SK-MEL-5 (cell line): ENCODE data around the gene STK32B. TPM values are rescaled to one million over a fixed set of nuclear protein-coding genes. Genes with fewer than 3 reads are reported as not detected.

Source experiments
- DNase-seq: peaks from one replicate; pipeline ENCODE4 v3.0.0-alpha.2; 2016; ENCODE audit warnings: low read depth, low spot score
- in situ Hi-C: cut with HindIII; loops from 2 replicates; pipeline ENCODE4 v1.10.0; 2016; ENCODE audit warnings: low sequenced_read_pairs, high pct_unique_total_duplicates, low pct_unique_long_range_greater_than_20kb
- total RNA-seq: library from RNA; depleted of rRNA; stranded (reverse); fragments of >200 nt; shearing (Covaris generic); gene quantifications from 2 replicates; pipeline ENCODE4 v1.2.3, GENCODE V29; 2014

The STK32B gene
- total RNA-seq, 1 experiment from 2014 or later, result 3.1 TPM

DNA sequence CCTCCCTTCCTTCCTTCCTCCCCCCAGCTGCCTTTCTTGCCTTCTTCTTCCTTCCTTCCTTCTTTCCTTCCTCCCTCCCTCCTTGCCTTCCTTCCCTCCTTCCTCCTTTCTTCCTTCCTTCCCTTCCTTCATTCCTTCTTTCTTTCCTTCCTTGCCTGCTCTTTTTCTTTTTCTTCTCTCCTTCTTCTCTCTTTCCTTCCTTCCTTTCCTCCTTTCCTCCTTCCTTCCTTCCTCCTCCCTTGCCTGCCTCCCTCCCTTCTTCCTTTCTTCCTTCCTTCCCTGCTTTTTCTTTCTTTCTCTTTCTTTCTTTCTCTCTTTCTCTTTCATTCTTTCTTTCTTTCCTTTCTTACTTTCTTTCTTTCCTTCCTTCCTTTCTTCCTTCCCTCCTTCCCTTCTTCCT lies 49.1 kb downstream of the STK32B start:
- no peak for DNase-seq
- in situ Hi-C loops, result no loop called here

DNA sequence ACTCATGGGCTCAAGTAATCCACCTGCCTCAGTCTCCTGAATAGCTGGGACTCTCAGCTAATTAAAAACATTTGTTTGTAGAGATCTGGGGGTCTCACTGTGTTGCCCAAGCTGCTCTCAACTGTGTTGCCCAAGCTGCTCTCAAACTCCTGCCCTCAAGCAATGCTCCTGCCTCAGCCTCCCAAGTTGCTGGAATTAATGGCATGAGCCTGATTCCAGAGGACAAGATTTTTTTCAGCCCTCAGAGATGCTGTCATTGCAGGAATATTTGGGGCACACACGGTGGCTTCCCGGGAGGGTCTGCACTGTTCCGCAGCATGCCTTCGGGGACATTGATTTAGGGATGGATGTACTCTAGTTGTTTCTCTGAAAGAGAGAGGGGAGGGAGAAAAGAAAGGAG lies 49.7 kb downstream of the STK32B start:
- in situ Hi-C loops, result no loop called here

DNA sequence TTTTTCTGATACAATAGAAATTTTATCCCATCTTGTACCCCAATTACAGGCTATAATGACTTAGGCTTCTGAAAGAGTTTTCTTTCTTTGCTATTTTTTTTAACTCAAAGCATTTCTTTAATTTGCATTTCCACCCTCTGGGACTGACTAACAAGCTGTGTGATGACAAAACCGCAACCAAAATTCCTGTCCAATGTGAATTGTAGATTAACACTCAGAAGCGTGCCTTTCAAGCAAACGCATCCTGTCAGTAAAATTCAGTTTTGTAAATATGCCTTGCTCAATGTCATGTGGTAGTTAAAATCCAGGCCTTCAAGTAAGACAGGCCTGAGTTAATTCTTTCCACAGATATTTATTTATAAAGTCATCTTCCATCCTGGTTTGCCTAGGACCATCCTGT lies 50.3 kb downstream of the STK32B start:
- DNase-seq, result no peak
- in situ Hi-C loops, result no loop called here

More for the DNA sequence above, 49.7 kb downstream of the STK32B start:
- no peak for DNase-seq

DNA sequence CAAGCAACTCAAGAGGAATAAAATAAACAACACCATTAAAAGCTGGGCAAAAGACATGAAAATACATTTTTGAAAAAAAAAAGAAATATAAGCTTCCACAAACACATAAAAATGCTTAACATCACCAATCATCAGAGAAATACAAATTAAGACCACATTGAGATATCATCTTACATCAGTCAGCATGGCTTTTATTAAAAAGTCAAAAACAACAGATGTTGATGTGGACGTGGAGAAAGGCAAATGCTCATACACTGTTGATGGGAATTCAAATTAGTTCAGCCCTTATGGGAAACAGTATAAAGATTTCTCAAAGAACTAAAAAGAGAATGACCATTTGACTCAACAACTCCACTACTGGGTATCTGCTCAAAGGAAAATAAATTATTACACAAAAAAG lies 59.6 kb downstream of the STK32B start:
- in situ Hi-C loops, result no loop called here
- DNase-seq, result no peak

DNA sequence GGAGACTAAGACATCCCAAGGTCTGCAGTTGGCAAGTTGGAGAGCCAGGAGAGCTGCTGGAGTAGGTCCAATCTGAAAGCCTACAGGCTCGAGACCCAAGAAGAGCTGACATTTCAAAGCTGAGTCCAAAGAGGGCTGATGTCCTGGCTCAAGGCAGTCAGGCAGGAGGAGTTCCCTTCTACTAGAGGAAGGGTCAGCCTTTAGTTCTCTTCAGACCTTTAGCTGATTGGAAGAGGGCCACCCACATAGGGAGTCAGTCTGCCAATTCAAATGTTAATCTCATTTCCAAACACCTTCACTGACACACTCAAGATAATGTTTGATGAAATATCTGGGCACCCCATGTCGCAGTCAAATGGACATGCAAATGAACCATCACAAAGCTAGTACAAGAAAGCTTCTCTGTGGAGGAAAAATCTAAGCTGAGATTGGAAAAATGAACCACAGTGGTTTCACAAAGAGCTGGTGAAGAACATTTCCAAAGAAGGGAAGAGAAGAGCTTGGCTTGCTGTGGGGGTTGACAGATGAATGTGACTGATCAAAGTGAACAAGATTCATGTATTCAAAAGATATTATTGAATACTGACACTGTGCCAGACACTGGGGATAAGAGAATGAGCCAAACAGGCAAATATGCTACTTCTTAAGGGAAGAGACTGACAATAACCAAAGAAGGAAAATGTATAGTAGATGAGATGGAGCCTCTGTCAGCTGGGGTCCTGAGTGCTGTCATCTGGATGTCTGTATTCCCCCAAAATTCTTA lies 61.2 kb downstream of the STK32B start:
- in situ Hi-C loops, result no loop called here
- DNase-seq, result no peak

DNA sequence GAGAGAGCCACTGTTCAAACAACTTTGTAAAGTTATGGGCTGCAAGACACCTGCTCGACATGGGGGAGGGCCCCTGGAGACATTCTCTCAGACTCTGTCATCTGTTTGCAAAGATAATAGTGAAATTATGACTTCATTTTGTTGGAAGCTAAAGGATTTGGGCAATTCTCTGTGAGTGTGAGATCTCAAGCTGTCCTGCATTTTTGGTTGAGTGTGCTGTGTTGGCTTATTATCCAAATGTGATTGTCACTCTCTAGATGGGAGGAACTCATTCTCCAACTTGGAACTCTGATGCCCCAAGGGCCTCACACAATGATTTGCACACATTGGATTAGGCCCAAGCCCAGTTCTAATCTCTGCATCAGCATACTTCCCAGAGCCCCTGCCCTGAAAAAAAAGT lies 63.7 kb downstream of the STK32B start:
- in situ Hi-C loops, result no loop called here
- DNase-seq, result no peak

DNA sequence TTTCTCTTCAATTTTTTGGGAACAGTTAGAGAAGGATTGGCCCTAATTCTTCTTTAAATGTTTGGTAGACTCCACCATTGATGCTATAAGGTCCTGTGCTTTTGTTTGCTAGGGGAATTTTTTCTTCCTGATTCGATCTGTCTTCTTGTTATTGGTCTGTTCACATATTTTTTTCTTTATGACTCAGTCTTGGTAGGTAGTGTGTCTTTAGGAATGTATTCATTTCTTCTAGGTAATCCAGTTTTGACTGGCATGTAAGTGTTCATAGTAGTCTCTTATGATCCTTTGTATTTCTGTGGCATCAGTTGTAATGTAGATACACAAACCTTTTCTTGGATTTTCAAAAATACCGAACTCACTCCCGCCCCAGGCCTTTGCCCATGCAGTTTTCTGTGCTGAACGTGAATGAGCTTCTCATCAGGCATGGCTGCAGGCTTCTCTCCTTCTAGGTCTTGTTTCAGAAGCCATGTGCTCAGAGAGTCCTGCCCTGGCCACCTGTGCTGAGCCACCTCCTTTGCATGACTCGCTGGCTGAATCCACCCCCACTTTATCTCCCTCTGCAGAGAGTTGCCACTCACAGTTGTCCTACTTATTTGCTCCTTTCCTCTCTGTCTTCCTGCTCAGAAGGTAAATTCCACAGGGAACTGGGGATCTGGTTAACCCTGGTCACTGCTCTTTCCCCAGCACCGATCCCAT lies 67.0 kb downstream of the STK32B start:
- in situ Hi-C loops, result no loop called here
- no peak for DNase-seq

DNA sequence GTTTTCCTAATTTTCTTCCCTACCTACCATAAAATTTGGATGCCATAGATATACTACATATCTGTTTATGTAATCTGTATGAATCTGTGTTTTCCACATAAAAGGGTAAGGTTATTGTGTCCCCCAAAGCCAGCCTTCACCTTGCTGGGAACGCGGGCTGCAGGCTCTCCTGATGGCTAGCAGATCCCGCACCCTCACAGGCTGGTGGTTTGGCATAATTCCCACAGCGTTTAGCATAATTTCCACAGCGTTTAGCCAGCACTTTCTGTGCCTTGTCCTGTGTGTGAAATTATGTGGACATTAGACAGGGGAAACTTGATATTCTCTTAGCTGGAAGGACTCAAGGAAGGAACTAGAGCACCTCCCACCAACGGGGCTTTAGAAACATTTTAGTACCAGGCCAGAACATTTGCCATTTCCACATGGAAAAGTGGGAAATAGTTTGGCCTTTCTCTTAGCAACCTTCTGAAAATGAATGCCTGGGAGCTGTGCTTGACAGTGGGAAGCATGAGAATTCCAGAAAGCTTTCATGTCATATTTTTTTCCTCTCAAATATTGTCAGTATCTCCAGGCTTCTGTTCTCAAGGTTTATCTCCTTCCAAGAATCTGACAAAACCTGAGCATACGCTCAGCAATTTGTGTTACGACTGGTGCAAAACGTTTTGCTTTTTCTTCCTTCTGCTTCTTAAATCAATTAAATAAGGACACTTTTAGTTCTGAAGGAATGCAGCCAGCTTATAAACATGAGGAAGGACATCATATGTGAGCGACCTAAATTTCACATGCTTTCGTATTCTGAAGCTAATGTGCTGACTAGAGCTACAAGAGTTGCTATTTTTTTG lies 67.9 kb downstream of the STK32B start:
- DNase-seq, result no peak
- in situ Hi-C loops, result no loop called here

DNA sequence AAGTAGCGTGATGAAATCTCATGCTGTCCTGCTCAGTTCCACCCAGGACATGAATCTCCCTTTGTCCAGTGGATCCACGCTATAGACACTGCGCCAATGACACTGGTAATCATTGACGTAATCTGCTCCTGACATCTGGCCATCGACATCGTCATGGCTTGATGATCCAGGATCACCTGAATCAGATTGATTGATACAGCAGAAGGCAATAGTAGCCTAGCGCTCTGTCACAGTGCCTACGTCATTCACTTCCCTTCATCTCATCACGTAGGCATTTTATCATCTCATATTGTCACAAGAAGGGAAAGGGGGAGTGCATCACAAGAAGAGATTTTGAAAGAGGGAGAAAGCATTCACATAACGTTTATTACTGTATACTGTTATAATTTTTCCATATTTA lies 68.8 kb downstream of the STK32B start:
- in situ Hi-C loops, result no loop called here
- no peak for DNase-seq

DNA sequence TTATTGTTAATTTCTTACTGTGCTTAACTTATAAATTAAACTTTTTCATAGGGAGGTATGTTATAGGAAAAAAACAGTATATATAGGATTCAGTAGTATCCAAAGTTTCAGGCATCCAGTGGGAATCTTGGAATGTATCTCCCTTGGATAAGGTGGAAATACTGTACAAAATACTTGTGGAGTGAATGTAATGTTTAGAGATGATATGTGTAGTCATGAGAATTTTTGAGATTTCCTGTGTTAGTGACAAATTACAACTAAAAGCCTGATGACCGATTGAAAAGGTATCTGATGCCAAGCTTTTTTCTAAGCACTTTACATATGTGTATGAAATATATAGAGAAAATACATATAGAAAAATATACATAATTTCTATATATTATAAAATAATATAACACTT lies 69.2 kb downstream of the STK32B start:
- in situ Hi-C loops, result no loop called here
- no peak for DNase-seq

DNA sequence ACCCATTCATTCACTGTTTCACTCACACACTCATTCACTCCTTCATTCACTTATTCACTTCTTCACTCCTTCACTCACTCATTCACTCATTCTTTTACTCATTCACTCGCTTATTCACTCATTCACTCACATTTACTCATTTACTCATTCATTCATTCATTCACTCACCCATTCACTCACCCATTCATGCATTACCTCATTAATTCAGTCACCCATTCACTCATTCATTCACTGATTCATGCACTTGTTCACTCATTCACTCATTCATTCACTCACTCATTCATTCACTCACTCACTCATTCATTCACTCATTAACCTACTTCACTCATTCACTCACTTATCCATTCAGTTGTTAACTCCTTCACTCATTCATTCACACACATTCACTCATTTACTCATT lies 70.8 kb downstream of the STK32B start:
- no peak for DNase-seq
- in situ Hi-C loops, result no loop called here

DNA sequence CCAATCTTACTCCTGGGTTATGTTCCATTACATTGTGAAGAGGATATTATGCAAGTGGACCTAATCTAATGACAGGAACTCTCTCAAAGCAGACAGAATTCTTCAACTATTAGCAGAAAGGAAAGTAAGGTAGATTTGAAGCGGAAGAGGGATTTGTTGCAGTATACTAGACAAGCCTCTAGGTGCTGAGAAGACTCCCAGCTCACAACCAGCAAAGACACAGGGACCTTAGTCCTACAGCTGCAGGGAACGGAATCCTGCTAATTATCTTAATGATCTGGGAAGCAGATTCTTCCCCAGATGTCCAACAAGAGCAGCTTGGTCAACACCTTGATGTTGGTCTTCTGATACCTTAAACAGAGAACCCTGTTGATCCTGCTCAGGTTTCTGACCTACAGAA lies 73.6 kb downstream of the STK32B start:
- in situ Hi-C loops, result no loop called here
- DNase-seq, result no peak

DNA sequence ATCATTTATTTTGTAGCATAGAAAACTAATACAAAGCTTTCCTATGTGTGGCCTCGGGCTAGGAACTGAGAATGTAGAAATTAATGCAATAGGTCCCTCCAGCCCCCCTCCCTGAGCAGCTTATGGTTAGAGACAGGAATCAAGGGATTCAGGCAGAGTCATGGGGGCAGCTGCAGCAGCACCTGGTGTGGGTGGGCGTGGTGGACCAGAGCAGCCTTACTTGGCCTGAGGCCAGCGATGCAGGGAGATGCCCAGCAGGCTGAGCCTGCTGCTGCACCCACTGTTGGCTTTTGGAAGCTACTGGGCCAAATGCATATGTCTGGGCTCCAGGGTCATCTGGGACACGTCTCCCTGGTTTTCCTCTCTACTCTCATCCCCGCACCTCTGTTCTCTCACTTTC lies 74.0 kb downstream of the STK32B start:
- in situ Hi-C loops, result no loop called here
- no peak for DNase-seq

DNA sequence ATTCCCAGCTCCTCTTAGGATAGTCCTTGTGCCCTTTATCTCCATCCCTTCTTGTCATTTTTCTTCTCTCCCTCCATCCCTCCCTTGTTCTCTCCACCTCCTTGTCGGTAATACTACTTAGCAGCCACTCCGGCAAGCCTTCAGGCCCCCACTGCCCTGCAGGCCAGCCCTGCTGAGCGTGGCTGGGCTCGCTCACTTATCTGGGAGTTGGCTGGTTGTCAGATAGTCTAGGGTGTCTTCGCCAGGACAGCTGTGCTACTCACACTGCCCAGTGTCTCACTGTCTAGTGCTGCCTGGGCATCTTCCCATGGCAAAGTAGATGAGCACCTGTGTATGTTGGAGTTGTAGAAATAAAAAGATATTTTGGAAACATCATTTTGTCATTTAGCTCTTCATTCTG lies 75.0 kb downstream of the STK32B start:
- in situ Hi-C loops, result no loop called here
- no peak for DNase-seq

DNA sequence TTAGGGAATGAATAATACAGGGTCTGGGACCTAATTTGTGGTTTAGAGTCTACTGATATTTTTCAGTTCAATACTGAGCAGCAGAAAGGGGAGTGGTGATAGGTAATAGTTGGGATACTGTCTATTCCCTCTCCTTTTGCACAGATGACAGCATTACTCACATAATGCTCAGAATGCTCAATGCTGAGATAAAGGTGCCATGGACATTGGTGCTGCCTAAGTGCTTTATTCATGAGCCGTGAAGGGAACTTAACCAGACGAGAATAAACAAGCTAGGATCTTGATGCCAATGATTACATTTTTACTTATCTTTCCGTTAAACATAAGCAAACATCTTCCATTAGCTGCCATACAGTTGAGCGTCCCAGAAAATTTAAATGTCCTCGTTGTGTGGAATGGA lies 75.6 kb downstream of the STK32B start:
- in situ Hi-C loops, result no loop called here
- no peak for DNase-seq

DNA sequence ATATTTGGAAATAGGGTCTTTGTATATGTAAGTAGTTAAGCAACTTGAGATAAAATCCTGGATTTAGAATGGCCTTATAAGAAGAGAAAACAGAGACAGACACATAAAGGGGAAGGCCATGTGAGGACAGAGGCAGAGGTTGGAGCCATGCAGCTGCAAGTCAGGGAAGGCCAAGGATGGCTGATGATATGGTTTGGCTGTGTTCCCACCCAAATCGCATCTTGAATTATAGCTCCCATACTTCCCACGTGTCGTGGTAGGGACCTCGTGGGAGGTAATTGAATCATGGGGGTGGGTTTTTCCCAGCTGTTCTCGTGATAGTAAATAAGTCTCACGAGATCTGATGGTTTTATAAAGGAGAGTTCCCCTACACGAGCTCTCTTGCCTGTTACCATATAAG lies 76.3 kb downstream of the STK32B start:
- DNase-seq, result no peak
- in situ Hi-C loops, result no loop called here

DNA sequence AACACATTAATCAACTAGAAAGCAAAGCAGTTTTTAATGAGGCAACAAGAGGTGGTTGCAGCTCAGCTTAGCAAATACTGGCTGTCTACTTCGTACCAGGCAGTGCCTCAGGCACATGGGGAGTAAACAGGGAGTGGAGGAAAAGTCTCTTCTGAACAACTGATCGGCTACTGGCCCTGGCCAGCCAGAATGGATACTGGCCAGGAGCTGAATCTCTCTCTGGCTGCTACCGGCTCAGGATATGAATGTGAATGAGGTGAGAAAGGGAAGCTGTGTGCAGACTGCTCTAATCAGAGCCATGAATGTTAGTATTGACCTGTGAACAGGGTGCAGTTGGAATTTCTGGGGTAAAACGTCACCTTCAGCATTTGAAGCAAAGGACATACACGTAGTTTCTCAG lies 77.3 kb downstream of the STK32B start:
- DNase-seq, result no peak
- in situ Hi-C loops, result no loop called here

DNA sequence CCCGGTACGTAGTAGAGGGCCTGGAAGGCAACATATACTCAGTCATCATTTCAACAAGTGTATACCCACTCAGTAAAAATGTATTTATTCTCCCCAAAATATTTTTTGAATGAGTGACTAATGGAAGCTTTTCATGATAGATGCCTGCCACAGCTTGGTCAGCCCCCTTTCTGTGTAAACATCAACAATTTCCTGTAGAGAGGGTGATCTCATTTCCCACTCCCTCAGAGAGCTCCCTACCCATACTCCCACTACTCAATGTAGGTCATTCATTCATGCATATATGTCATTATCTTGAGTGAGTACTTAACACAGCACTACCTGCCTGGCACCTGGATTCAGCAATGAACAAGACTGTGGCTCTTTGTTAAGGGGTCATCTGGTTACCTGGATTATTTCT lies 81.9 kb downstream of the STK32B start:
- in situ Hi-C loops, result no loop called here
- DNase-seq, result no peak
